BE2C (cell line): ENCODE data around the gene EEFSEC.

Experiments used
- DNase-seq: peaks from one replicate; pipeline ENCODE4 v3.0.0-alpha.2; 2020
- H3K27me3 ChIP-seq: fragments of 250-450 bp; sonication (Bioruptor Pico); 2 replicates; pipeline ENCODE4 v1.5.1; 2020; ENCODE audit warnings: mild to moderate bottlenecking
- H3K36me3 ChIP-seq: fragments of 250-450 bp; sonication (Bioruptor Pico); 2 replicates; pipeline ENCODE4 v1.5.1; 2020; ENCODE audit warnings: mild to moderate bottlenecking
- H3K4me1 ChIP-seq: fragments of 250-450 bp; sonication (Bioruptor Pico); 2 replicates; pipeline ENCODE4 v1.5.1; 2020
- H3K4me3 ChIP-seq: 2 replicates; pipeline ENCODE4 v1.5.1; 2011; ENCODE audit warnings: low read depth, low read length
- H3K9me3 ChIP-seq: fragments of 250-450 bp; sonication (Bioruptor Pico); 2 replicates; pipeline ENCODE4 v1.5.1; 2020
- TF ChIP-seq, protein P1 (sequence below): IDR thresholded peaks from 2 replicates; pipeline ENCODE4 v1.5.1; 2012; ENCODE audit warnings: mild to moderate bottlenecking, low read depth, low read length

Gene EEFSEC

GRCh38 chr3:128399221-128399915 is 246.1 kb downstream of the EEFSEC start:
- peaks cover 95% of the 10 kb centered on the region for H3K4me1 ChIP-seq
- no peak overlapping the region for H3K4me3 ChIP-seq
- H3K36me3 ChIP-seq: peaks cover 24% of the 10 kb centered on the region
- H3K9me3 ChIP-seq: no peaks in the 10 kb centered on the region
- TF ChIP-seq, protein P1, sequence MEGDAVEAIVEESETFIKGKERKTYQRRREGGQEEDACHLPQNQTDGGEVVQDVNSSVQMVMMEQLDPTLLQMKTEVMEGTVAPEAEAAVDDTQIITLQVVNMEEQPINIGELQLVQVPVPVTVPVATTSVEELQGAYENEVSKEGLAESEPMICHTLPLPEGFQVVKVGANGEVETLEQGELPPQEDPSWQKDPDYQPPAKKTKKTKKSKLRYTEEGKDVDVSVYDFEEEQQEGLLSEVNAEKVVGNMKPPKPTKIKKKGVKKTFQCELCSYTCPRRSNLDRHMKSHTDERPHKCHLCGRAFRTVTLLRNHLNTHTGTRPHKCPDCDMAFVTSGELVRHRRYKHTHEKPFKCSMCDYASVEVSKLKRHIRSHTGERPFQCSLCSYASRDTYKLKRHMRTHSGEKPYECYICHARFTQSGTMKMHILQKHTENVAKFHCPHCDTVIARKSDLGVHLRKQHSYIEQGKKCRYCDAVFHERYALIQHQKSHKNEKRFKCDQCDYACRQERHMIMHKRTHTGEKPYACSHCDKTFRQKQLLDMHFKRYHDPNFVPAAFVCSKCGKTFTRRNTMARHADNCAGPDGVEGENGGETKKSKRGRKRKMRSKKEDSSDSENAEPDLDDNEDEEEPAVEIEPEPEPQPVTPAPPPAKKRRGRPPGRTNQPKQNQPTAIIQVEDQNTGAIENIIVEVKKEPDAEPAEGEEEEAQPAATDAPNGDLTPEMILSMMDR: no peak
- no peaks in the 10 kb centered on the region for H3K27me3 ChIP-seq
- DNase-seq: peak; percentile 48

- no peaks in the 10 kb centered on the region for H3K27me3 ChIP-seq
- TF ChIP-seq, protein P1: no peak
- H3K36me3 ChIP-seq: peaks cover 24% of the 10 kb centered on the region
- H3K4me3 ChIP-seq: no peak overlapping the region
- no peak for DNase-seq
- no peaks in the 10 kb centered on the region for H3K9me3 ChIP-seq
- peaks cover 93% of the 10 kb centered on the region for H3K4me1 ChIP-seq
Measured at GRCh38 chr3:128400671-128401070, 247.4 kb downstream of the EEFSEC start.

GRCh38 chr3:128402319-128402718 is 249.0 kb downstream of the EEFSEC start:
- Histone ChIP-seq H3K9me3 (no peaks in the 10 kb centered on the region), H3K36me3 (peaks cover 26% of the 10 kb centered on the region), H3K27me3 (no peaks in the 10 kb centered on the region), H3K4me1 (peaks cover 91% of the 10 kb centered on the region), H3K4me3 (no peak overlapping the region)
- no peak for DNase-seq
- TF ChIP-seq, protein P1: no peak

GRCh38 chr3:128402998-128403397 is 249.7 kb downstream of the EEFSEC start:
- no peaks in the 10 kb centered on the region for H3K9me3 ChIP-seq
- TF ChIP-seq, protein P1: no peak
- no peaks in the 10 kb centered on the region for H3K27me3 ChIP-seq
- peaks cover 26% of the 10 kb centered on the region for H3K36me3 ChIP-seq
- no peak overlapping the region for H3K4me3 ChIP-seq
- H3K4me1 ChIP-seq: peaks cover 91% of the 10 kb centered on the region
- DNase-seq: no peak

GRCh38 chr3:128404276-128405068 is 251.2 kb downstream of the EEFSEC start:
- TF ChIP-seq, protein P1: no peak
- peaks cover 26% of the 10 kb centered on the region for H3K36me3 ChIP-seq
- peak; percentile 96 for DNase-seq

More at GRCh38 chr3:128404276-128405068, 251.2 kb downstream of the EEFSEC start:
- no peaks in the 10 kb centered on the region for H3K9me3 ChIP-seq
- H3K4me3 ChIP-seq: no peak overlapping the region; the same call in 1 of the 2 replicates
- H3K4me1 ChIP-seq: peaks cover 89% of the 10 kb centered on the region
- H3K27me3 ChIP-seq: no peaks in the 10 kb centered on the region
